Activated T-cell treated with anti-CD3 and anti-CD28 coated beads, Interleukin-2, amount 50 U/mL, for 48 hours (primary cell): Measurements from ENCODE around the gene RHOBTB3.
"Not testable (repeated sequence)": the region's sequence is repeated elsewhere in the genome, so short reads cannot be mapped to it uniquely, and the experiment has no call there.

Source experiments
- DNase-seq, 2 experiments: peaks; one replicate each; pipeline ENCODE4 v3.0.0-alpha.2; 2020

The RHOBTB3 gene, protein sequence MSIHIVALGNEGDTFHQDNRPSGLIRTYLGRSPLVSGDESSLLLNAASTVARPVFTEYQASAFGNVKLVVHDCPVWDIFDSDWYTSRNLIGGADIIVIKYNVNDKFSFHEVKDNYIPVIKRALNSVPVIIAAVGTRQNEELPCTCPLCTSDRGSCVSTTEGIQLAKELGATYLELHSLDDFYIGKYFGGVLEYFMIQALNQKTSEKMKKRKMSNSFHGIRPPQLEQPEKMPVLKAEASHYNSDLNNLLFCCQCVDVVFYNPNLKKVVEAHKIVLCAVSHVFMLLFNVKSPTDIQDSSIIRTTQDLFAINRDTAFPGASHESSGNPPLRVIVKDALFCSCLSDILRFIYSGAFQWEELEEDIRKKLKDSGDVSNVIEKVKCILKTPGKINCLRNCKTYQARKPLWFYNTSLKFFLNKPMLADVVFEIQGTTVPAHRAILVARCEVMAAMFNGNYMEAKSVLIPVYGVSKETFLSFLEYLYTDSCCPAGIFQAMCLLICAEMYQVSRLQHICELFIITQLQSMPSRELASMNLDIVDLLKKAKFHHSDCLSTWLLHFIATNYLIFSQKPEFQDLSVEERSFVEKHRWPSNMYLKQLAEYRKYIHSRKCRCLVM

DNA sequence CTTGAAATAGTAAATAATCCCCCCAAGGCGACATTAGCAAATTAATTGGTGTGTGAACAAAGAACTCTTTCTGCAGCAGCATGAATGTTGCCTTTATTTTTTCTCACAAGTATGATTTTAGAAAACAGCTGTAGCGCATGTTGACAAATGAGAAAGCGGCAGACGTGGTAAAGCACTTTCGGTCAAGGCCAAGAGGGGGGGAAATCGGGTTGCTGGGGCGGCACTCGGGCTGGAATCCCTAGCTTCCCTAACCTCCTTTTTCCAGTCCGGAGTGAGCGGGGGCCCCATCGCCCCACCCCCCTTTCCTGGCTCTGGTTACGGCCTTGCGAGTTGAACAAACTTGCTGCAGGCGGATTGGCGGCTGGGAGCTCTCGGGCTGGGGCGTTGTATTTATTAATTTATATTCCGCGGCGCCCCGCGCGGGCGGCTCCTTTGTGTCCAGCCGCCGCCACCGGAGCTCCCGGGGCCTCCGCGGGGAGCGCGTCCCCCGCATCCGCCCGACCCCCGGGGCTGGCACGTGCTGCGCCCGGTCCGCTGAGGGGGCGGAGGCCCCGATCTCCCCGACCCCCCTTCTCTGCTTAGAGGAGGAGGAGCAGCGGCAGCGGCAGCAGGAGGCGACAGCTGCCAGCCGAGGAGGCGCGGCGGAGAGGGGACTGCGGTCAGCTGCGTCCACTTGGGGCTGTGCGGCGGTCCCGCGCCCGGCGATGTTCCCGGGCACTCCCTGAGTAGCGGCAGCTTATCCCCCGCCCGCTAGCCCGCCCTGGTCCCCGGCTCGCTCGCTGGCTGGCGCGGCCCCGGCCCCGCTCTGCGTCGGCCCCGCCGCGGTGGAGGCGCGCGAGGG, at the start of gene RHOBTB3:
RHOBTB3 (plus strand) TSS at position 607 of the 841 bp plus-strand sequence. CDS start 347 bp downstream, outside the sequence.
- DNase-seq: peak; percentile 44 to 63

DNA sequence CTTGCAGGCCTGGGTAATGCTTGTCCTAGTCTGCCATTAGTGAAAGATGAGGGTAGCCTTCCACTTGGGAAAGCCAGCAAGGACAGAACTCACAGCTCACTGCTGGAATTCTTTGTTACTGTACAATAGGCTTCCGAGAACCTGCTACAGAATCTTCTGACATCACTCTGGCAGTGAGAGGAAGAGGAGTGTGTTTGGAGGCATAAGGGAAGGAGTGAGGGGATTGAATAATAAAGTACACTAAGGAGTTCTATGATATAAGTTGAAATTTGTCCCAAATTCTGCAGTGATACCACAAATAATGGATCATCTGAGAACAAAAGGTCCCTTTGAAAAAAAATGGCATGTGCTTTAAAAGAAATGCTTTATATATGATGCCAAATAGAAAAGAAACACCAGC, 48.2 kb upstream of the RHOBTB3 start, which contains the start of gene SPATA9:
SPATA9 (minus strand) TSS at position 101 of the 400 bp plus-strand sequence. CDS start 137 bp downstream, outside the sequence.
- DNase-seq: no peak

DNA sequence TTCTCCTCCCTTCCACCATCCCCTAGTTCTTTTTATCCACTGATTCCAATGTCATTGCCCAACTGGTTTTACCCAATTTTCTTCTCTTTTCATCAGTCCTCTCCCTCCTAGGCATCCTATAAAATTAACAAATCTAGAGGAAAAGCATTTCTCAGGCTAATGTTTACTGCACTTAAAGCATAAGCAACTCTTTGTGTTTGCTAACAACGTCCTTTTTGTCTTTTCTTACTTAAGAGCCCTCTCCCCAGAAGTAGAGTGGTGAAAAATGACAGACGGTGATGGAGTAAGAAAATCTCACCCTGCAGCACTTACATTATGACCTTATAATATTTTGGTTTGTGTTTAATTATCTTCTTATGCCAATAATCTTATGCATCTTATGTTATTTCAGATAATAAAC, 46.8 kb upstream of the RHOBTB3 start:
- no peak for DNase-seq

DNA sequence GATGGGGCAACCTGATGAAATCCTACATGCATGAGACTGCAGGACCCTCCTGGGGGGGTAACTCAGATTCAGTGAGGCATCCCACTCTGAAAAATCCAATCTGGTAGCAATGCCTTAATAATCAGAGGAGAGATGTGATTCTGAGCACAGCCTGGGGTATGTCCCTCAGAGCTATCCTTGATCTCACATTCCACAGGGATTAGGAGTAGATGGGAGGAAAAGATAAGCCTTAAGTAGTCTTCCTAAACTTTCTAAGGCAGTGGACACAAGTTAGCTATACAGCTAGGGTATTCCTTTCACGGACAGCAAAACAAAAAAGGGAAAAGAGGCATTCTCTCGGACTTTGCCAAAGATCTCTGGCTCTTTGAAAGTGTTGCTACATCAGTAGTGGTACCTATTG, 44.5 kb upstream of the RHOBTB3 start:
- no peak for DNase-seq

DNA sequence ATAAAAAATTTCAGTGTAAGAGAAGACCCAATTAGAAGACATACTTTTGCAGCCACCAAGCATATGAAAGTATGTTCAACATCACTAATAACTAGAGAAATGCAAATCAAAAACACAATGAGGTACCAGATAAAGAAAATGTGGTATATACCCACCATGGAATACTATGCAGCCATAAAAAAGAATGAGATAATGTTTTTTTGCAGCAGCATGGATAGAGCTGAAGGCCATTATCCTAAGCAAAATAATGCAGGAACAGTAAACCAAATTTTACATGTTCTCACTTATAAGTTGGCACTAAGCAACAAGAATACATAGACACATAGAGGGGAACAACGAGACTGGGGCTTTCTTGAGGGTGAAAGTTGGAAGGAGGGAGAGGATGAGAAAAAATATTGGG, 41.5 kb upstream of the RHOBTB3 start:
- DNase-seq: no peak

DNA sequence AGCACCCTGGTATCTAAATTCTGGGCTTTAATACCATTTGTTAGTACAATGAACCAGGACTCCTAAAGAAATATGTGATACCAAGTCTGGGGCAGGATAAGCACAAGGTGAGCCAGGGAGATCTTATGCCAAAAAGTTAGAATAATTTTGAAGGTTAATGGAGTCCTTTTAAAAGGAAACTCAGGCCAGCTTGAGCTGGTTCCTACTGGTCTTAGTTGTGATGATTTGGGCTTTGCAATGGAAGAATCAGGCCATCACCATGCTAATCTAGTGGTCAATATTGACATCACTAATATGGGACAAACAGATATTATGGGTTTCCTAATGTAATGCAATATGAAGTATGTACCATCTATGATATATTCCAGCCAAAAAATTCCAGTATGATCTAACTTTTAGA, 40.8 kb upstream of the RHOBTB3 start:
- no peak for DNase-seq

DNA sequence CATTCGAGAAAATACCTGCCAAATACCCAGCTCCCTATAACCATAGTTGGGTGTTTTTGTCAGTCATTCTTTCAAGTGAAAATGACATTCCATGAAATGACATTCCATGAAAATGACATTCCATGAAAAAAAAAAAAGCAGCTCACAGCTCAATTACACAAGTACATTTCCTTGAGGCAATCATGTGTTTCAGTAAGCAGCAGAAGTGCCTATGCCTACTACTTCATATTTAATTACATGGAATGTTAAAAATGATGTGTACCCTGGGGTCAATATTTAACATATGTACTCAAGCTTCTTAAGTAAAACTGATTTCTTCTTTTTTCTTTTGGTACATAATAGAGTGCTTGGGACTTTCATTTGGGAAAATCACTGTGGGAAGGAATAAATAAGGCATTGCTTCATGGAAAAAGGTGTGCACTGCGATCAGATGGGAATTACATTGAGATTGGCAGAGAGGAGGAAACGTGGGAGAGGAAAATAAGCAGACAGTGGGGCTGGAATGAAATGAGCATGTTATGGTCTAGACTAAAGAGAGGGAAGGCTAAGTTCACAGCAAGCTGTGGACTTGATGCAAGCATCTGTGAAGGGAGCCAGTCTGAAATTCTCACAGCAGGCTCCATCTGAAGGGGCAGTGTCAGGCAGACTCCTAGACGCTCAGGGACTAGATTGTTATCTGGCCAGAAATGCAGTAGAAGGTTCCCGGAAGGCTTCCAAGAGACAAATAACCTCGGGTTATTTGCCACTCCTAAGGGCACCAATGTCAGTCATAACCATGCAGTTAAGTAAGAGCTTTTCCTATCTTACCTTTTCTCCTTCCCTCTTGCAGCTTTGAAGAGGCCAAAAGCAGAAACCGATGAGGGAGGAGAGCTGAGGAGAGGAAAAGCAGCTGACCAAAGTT, 33.1 kb upstream of the RHOBTB3 start:
- no peak for DNase-seq

DNA sequence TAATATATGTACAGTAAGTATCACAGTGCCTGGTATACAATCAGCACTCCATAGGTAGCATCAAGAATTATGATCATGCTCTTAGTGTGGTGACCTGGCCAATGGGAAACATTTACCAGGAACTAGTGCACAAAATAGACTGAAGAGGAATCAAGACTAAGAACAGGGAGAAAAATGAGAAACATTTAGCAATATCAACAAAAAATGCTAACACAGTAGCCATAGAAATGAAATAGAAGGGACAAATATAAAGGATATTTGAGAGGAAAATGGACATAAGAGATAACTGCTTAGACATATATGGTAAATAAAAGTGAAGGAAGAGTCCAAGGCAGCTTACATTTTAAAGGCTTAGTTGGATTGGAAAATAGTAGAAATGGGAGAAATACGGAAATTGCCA, 31.8 kb upstream of the RHOBTB3 start:
- no peak for DNase-seq

DNA sequence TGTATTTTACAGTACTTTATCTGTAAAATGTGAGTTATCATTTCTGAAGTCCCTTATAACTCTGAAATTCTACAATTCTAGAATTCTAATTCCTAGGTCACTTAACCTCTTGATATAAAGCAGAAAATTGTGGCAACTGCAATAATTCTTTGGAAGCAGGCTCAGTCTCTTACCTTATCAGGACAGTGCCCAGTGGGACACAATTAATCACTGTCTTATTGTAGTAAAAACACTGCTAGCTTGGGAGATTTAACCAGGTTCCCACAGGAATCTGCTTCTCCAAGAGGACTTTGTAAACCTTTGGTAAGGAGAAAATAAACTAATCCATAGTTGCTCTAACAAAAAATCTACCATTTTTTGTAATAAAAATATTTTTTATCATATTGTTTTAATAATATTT, 30.1 kb upstream of the RHOBTB3 start:
- DNase-seq: no peak

DNA sequence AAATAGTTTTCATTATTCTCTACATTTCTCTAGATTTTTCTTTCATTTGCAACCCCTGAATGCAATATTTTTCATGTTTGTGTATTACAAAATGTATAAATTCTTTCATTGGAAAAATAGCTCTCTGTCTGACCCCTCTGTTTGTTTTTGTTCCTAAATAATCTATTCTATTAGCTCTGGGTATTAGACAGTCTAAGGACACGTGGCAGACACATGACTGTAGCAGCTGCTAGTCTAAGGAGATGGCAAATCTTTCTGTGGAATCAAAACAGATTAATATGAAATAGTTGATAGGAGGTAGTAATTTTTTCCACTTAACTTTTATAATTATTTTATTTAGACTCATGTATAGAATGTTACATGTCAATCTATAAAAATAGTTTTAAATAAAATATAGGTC, 27.0 kb upstream of the RHOBTB3 start:
- no peak for DNase-seq

DNA sequence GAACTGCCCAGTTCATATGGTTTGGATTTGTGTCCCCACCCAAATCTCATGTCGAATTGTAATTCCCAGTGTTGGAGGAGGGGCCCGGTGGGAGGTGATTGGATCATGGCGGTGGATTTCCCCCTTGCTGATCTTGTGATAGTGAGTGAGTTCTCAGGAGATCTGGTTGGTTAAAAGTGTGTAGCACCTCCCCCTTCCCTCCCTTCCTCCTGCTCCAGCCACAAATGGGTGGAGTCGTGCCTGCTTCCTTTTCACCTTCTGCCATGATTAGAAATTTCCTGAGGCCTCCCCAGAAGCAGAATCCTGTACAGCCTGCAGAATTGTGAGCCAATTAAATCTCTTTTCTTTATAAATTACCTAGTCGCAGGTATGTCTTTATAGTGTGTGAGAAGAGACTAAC, 24.9 kb upstream of the RHOBTB3 start:
- not testable (repeated sequence) for DNase-seq

DNA sequence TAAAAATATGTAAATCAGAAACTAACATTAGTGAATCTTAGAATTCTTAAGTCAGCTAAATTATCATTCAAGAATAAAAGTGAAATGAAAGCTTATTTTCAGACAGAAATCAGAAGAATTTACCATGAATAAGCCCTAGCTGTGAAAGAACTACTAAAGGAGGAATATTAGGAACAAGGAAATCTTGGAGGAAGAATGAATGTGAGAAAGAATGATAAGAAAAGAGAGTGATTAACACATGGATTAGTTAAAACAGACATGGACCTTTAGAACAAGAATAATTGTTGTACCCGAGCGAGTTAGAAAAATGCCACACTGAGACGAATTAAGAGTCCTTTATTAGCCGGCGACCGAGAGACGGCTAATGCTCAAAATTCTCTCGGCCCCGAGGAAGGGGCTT, 24.1 kb upstream of the RHOBTB3 start:
- no peak for DNase-seq

DNA sequence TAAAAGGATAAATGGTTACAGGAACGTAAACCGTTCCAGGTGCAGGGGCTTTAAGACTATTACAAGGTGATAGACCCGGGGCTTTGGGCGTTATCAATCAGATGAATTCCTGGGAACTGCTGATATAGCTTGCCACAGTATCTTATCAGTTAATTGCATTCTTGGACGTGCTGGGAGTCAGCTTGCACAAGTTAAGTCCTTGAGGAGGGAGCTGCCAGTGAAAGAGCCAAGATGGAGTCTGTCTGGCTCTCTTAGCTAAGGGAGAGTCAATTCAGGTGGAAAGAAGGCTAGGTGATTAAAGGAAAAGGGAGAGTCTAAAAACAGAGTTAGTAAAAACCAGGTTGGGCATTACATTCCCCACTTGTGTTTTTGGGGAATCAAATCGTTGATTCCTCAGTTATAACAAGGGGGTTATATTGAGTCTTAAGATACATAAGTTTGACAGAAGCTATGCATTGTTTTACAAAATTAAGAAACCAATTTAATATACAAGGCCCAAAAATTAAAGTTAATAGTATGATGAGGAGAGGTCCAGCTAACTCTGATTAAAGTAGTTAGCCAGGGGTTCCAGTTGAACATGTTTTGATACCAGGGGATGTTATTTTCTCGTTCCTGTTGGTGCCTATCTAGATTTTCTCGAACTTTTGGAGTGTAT, 23.5 kb upstream of the RHOBTB3 start:
- not testable (repeated sequence) for DNase-seq

DNA sequence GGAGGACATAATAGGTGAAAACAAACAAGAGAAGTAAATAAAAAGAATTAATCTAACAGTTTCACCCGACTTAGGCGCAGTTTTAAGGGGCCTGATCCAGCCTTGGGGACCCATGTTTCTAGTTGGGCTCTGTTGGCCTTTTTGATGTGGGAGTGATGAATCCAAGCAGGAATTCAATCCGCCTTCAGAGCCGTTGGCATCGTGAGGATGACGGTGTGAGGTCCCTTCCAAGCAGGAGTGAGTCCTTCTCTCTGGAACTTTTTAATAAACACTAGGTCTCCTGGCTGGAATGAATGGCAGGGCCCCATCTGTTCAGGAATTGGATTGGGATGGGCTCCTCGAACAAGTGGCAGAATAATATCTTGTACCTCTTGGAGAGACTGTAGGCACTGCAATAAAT, 22.3 kb upstream of the RHOBTB3 start:
- no peak for DNase-seq

DNA sequence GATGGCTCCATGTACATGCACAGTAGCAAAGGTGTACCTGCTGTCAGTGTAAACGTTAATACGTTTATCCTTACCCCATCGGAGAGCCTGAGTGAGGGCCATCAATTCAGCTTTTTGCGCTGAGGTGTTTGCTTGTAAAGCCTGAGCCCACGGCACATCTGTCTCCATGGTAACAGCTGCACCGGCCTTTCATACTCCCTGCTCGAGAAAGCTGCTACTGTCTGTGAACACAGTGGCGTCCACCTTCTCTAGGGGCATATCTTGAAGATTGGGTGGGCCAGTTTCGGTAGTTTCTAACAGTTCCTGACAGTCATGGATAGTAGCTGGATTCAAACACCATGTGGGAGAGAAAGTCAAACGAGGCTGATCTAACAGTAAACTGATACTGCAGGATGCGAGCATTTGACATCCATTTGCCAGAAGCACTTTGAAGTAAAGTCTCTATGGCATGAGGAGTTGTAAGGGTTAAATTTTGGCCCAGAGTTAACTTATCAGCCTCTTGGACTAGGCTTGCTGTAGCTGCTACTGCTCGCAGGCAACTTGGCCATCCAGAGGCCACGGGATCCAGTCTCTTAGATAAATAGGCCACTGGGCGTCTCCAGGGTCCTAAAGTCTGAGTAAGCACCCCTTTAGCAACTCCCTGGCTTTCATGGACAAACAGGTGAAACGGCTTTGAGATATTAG, 21.0 kb upstream of the RHOBTB3 start:
- DNase-seq: no peak

DNA sequence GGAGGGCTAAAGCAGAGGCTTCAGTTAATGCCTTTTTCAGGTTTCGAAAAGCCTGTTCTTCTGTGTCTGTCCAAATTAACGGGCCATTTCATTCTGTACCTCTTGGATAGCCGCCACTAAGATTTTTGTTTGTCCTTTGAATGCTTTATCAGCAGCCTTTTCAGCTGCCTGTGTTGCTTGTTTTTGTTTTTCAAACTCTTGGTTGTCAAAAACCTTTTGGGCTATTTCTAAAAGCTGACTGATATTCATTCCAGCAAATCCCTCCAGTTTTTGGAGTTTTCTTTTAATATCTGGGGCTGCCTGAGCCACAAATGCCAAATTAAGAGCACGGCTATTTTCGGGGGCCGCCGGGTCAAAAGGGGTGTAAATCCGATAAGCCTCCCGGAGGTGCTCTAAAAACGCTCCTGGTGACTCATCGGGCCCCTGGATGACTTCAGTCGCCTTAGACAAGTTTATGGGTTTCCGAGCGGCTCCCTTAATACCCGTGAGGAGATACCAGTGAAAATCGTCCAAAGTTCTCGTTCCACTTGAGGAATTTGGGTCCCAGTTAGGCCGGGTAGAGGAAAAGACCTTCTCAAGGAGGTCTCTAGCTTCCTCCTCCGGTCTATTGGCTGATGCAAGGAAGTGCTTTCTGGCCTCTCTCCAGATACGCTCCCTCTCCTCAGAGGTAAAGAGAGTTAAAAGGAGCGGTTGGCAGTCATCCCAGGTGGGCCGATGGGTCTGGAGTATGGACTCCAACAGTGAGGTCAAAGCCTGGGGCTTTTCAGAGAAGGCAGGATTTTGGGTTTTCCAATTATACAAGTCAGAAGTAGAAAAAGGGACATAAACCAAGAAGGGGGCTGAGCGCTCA, 20.3 kb upstream of the RHOBTB3 start:
- DNase-seq: not testable (repeated sequence)

DNA sequence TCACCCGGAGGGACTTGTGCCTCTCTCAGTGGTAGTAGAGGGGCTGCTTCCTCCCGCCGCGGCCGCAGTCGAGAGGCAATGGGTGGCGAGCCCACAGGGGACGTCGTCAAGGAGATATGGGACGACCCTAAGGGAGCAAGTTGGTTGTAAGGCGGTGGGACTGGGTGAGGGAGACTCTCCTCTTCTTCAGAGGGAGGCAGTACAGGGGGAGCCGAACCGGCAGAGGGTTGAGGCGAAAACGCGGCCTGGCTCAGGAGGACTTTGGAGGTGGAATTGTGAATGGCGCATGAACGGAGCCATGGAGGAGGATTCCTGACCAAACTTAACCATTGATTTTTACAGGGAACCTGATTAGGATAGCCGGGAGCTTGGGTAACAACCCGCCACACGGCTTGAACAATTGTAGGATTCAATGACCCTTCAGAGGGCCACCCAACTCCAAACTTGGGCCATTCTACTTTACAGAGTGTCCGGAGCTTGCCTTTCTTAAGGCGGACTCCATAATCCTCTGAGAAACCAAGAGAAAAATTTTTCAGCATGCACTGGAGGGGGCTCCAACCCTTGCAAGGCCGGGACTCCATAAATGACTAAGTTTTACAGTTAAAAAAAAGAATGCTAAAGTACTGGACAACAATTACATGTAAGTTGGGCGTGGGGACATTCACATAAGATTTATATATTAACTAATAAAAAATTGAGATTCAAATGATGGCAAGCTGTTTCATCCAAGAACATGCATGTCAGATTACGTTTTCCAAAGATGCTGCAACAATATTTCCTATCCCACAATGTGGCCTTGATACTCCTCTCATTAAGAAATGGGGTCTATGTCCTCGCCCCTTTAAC, 19.4 kb upstream of the RHOBTB3 start:
- DNase-seq: no peak

DNA sequence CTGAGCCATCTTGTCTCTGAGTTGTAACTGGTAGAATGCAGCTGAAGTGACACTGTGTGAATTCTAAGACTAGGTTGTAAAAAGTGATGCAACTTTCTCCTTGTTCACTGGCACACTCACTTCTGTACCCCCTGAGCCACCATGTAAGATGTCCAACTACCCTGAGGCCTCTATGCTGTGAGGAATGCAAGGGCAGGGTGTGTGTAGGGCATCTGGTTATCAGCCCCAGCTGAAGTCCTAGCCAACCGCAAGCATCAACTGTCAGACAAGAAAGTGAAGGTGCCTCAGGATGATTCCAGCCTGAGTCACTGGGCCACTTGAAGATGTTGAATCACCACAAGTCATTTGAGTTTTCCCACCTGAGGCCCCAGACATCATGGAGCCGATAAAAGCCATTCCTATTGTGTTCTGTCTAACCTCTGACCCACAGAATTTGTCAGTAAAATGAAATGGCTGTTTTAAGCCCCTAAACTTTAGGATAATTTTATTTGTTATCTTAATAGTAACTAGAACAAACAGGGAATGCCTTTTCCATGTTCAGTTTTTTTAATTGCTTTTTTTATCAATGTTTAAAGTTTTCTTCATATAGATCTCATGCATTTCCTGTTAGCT, 18.7 kb upstream of the RHOBTB3 start:
- peak; percentile 68 to 74 for DNase-seq

DNA sequence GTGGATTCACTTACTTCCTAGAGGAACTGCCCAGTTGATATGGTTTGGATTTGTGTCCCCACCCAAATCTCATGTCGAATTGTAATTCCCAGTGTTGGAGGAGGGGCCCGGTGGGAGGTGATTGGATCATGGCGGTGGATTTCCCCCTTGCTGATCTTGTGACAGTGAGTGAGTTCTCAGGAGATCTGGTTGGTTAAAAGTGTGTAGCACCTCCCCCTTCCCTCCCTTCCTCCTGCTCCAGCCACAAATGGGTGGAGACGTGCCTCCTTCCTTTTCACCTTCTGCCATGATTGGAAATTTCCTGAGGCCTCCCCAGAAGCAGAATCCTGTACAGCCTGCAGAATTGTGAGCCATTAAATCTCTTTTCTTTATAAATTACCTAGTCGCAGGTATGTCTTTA, 17.9 kb upstream of the RHOBTB3 start:
- not testable (repeated sequence) for DNase-seq
